ENCODE data around the gene ABCD3. TPM values are rescaled to one million over a fixed set of nuclear protein-coding genes. Genes with fewer than 3 reads are reported as not detected.

ABCD3 gene
- polyA plus RNA-seq, 2 of the 4 experiments (the other 2 are of a cell fraction), result 31.3 to 44.8 TPM

GRCh38 chr1:94471271-94471670 is 53.1 kb downstream of the ABCD3 start:
- H3K4me2 ChIP-seq, result no peak overlapping the region
- TF ChIP-seq EHMT2 (IDR thresholded peaks at IDR 0.05; ENCODE audit: low read depth) (no peak), GATA3 (IDR thresholded peaks at IDR 0.05; ENCODE audit: borderline replicate concordance) (no peak), FOXS1 (CRISPR knock-in tag; IDR thresholded peaks at IDR 0.05) (no peak), MAZ (IDR thresholded peaks at IDR 0.05; ENCODE audit: borderline replicate concordance, low read depth, low read length) (no peak), EHF (CRISPR knock-in tag; IDR thresholded peaks at IDR 0.05) (no peak), HOXB5 (CRISPR knock-in tag; IDR thresholded peaks at IDR 0.05) (no peak), RNF2 (IDR thresholded peaks at IDR 0.05; ENCODE audit: borderline replicate concordance, low read depth) (no peak), ATOH8 (CRISPR knock-in tag; IDR thresholded peaks at IDR 0.05; ENCODE audit: low read depth) (no peak)
- no peaks in the 10 kb centered on the region for H3K4me1 ChIP-seq
- no peak overlapping the region for H3K27ac ChIP-seq
- WGBS (ENCODE audit: missing lambda C conversion rate), result 93% methylated on average over 2 of the region's 2 CpGs
- CTCF ChIA-PET, result interaction anchor here (0.8 to 2.2 kb wide), 4 partner anchors 7 to 334 kb away, joined by 3 to 11 read pairs (median 4); no protein-coding TSS in a partner anchor
- no peaks in the 10 kb centered on the region for H3K9me3 ChIP-seq
- no peak overlapping the region for H3K4me3 ChIP-seq
- POLR2A ChIA-PET, result no interaction called here
- no peak for ATAC-seq
- no peak for DNase-seq (ENCODE audit: low read depth in 1 of 2, low spot score in 1 of 2)
- FAIRE-seq, result no peak

GRCh38 chr1:94475232-94475631 is 57.0 kb downstream of the ABCD3 start:
- ATAC-seq, result no peak
- Histone ChIP-seq H3K4me2 (no peak overlapping the region), H3K9me3 (no peaks in the 10 kb centered on the region), H3K4me3 (no peak overlapping the region), H3K27ac (no peak overlapping the region), H3K4me1 (no peaks in the 10 kb centered on the region)
- TF ChIP-seq MAFK (IDR thresholded peaks at IDR 0.05; ENCODE audit: partially characterized antibody) (peak; percentile 57), ZFP36 (IDR thresholded peaks at IDR 0.05; ENCODE audit: borderline replicate concordance, partially characterized antibody) (no peak), KDM5A (IDR thresholded peaks at IDR 0.05) (no peak)
- DNase-seq (ENCODE audit: low read depth in 1 of 2, low spot score in 1 of 2), result no peak
- FAIRE-seq, result no peak
- CTCF ChIA-PET, result interaction anchor here (3.8 to 4.0 kb wide), 2 partner anchors 12 to 330 kb away, joined by 12 to 18 read pairs; no protein-coding TSS in a partner anchor
- POLR2A ChIA-PET, result no interaction called here

GRCh38 chr1:94479682-94480081 is 61.5 kb downstream of the ABCD3 start:
- H3K4me3 ChIP-seq, result no peak overlapping the region
- 91% methylated on average over 3 of the region's 3 CpGs for WGBS (ENCODE audit: missing lambda C conversion rate)
- no peak overlapping the region for H3K4me2 ChIP-seq
- no peak overlapping the region for H3K27ac ChIP-seq
- H3K9me3 ChIP-seq, result no peaks in the 10 kb centered on the region
- FAIRE-seq (no peak), DNase-seq (ENCODE audit: low read depth in 1 of 2, low spot score in 1 of 2) (no peak), ATAC-seq (no peak)
- H3K4me1 ChIP-seq, result no peaks in the 10 kb centered on the region
- TF ChIP-seq FOSB (CRISPR knock-in tag; IDR thresholded peaks at IDR 0.05), result no peak
- no peak for TF ChIP-seq PHF8 (IDR thresholded peaks at IDR 0.05; ENCODE audit: borderline replicate concordance, low read depth)
- TF ChIP-seq JUN (IDR thresholded peaks at IDR 0.05), result no peak
- no peak for TF ChIP-seq MAFK (IDR thresholded peaks at IDR 0.05; ENCODE audit: partially characterized antibody)
- TF ChIP-seq EP300 (IDR thresholded peaks at IDR 0.05), result no peak
- TF ChIP-seq RFX5 (IDR thresholded peaks at IDR 0.05), result no peak
- TF ChIP-seq, protein P1, sequence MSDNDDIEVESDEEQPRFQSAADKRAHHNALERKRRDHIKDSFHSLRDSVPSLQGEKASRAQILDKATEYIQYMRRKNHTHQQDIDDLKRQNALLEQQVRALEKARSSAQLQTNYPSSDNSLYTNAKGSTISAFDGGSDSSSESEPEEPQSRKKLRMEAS (IDR thresholded peaks at IDR 0.05), result no peak
- TF ChIP-seq CHD2 (IDR thresholded peaks at IDR 0.05; ENCODE audit: low read length, partially characterized antibody), result no peak
- no peak for TF ChIP-seq HOXB5 (CRISPR knock-in tag; IDR thresholded peaks at IDR 0.05)
- TF ChIP-seq ESRRA (IDR thresholded peaks at IDR 0.05; ENCODE audit: borderline replicate concordance, low read length), result no peak
- no peak for TF ChIP-seq ZNF302 (CRISPR knock-in tag; IDR thresholded peaks at IDR 0.05)
- no peak for TF ChIP-seq RARB (CRISPR knock-in tag; IDR thresholded peaks at IDR 0.05)
- TF ChIP-seq ZSCAN20 (CRISPR knock-in tag; IDR thresholded peaks at IDR 0.05), result no peak
- no peak for TF ChIP-seq POLR2AphosphoS2 (conservative IDR thresholded peaks at IDR 0.05; ENCODE audit: low read length)
- no peak for TF ChIP-seq JUNB (IDR thresholded peaks at IDR 0.05)
- no peak for TF ChIP-seq FOSL2 (IDR thresholded peaks at IDR 0.05)
- no peak for TF ChIP-seq FOSL2 (CRISPR knock-in tag; IDR thresholded peaks at IDR 0.05)
- TF ChIP-seq, protein P2, sequence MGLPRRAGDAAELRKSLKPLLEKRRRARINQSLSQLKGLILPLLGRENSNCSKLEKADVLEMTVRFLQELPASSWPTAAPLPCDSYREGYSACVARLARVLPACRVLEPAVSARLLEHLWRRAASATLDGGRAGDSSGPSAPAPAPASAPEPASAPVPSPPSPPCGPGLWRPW (IDR thresholded peaks at IDR 0.05), result no peak
- ChIA-PET POLR2A (no interaction called here), CTCF (interaction anchor here (1.0 to 8.8 kb wide), 2 partner anchors 25 to 326 kb away, joined by 3 to 80 read pairs; no protein-coding TSS in a partner anchor)

Measured in A549 (cell line).